ENCODE data around the gene MAGEA2B. TPM values are rescaled to one million over a fixed set of nuclear protein-coding genes. Genes with fewer than 3 reads are reported as not detected.

Gene MAGEA2B
- not detected in 2 replicates for total RNA-seq

GRCh38 chrX:152713815-152714787, at the start of gene MAGEA2B:
TSS of gene MAGEA2B (plus strand) at chrX:152714628. CDS start at chrX:152717107, 2,479 bp downstream.

GRCh38 chrX:152697952-152698931, 16.2 kb upstream of the MAGEA2B start, which contains the start of gene MAGEA3:
TSS of gene MAGEA3 (plus strand) at chrX:152698794. CDS start at chrX:152700833, 2,039 bp downstream.

GRCh38 chrX:152709173-152709572, 5.3 kb upstream of the MAGEA2B start, which contains the start of gene CSAG2:
TSS of gene CSAG2 (minus strand) at chrX:152709273. CDS start at chrX:152709112, 161 bp downstream.

GRCh38 chrX:152733261-152733975, 19.0 kb downstream of the MAGEA2B start, which contains the start of the genes CSAG1 and MAGEA12:
TSS of gene CSAG1 (minus strand) at chrX:152733721. CDS start at chrX:152732460, 1,261 bp downstream.
TSS of gene MAGEA12 (plus strand) at chrX:152733757. CDS start at chrX:152736162, 2,405 bp downstream.

GRCh38 chrX:152753686-152754650, 39.5 kb downstream of the MAGEA2B start, which contains the start of gene MAGEA2:
TSS of gene MAGEA2 (minus strand) at chrX:152753842. CDS start at chrX:152751363, 2,479 bp downstream.

GRCh38 chrX:152758918-152759317, 44.5 kb downstream of the MAGEA2B start, which contains the start of gene CSAG3:
TSS of gene CSAG3 (plus strand) at chrX:152759218.

Other genes starting within 250 kb of the MAGEA2B start
- 0.89 and 2.3 TPM in 2 replicates for gene GABRQ, start 76.7 kb upstream of the MAGEA2B start, total RNA-seq
- not detected in 2 replicates for gene MAGEA3, start 15.8 kb upstream of the MAGEA2B start, total RNA-seq
- not detected in 2 replicates for gene CSAG2, start 5.4 kb upstream of the MAGEA2B start, total RNA-seq
- not detected in 2 replicates for gene CSAG1, start 19.1 kb downstream of the MAGEA2B start, total RNA-seq
- not detected in 2 replicates for gene MAGEA12, start 19.1 kb downstream of the MAGEA2B start, total RNA-seq
- not detected in 2 replicates for gene MAGEA2, start 39.2 kb downstream of the MAGEA2B start, total RNA-seq
- not detected in 2 replicates for gene CSAG3, start 44.6 kb downstream of the MAGEA2B start, total RNA-seq
- gene MAGEA6, start 55.1 kb downstream of the MAGEA2B start, total RNA-seq = not detected in 2 replicates
- gene CETN2, start 116.1 kb downstream of the MAGEA2B start, total RNA-seq = 48.3 and 58.8 TPM in 2 replicates
- gene NSDHL, start 116.4 kb downstream of the MAGEA2B start, total RNA-seq = 14.8 and 26.8 TPM in 2 replicates
- gene ZNF185, start 183.4 kb downstream of the MAGEA2B start, total RNA-seq = 2.4 and 21.3 TPM in 2 replicates